Stimulated activated CD4-positive, alpha-beta T cell treated with anti-CD3 and anti-CD28 coated beads, TNF-alpha, amount 100 ng/mL, for 24 hours (primary cell): ENCODE results near the gene COQ10A.
A peak's percentile ranks its signal among the peaks of the same experiment; 100 is the strongest.
"Not testable (repeated sequence)": the region's sequence is repeated elsewhere in the genome, so short reads cannot be mapped to it uniquely, and the experiment has no call there.

Experiments used
- DNase-seq, 3 experiments: peaks; one replicate each; pipeline ENCODE4 v3.0.0-alpha.2; 2020; ENCODE audit warnings: low read depth in 3 of 3

Gene COQ10A

DNA sequence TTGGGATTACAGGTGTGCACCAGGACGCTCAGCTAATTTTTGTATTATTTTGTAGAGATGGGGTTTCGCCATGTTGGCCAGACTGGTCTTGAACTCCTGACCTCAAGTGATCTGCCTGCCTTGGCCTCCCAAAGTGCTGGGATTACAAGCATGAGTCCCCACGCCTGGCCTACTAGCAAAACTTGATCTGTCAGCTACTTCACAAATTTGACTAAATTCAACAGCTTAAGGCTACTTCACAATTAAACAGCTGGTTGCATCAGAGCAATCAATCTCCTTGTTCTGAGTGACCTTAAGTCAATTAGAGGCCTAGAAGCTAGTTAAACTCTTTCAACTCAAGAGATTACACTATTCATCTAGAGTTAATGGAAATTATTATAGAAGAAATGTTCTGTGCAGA is 12.2 kb downstream of the COQ10A start:
- no peak for DNase-seq

DNA sequence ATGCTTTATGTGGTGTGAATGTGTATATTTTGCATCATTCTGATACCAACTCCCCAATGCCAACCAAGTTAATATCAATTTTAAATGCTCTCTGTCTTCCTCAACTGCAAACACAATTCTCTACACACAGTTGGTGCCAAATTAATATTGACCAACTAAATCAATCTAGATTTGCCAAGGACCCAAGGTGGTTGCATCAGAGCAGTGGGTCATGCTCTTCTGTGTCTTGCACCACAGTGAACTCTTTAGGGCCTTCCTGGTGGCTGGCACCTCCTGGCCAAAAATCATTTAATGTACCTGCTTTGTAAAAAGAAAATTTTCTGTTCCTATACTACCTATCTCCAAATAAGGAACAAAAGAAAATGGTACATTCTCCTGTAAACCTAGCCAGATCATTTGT is 14.1 kb downstream of the COQ10A start:
- DNase-seq: no peak

DNA sequence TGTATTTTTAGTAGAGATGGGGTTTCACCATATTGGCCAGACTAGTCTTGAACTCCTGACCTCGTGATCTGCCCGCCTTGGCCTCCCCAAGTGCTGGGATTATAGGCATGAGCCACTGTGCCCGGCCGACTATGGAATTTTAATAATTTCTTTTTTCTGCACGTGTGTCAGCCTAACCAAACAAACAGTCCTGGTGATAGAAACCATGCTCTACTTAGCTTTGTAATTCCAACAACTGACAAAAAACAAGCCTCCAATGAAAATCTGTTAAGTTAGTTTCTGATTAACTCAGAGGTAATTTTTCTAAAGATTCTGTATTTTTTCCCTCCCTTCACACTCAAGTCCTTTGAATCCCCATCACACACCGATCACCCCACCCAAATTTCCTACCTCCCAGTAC is 15.3 kb downstream of the COQ10A start:
- no peak for DNase-seq

DNA sequence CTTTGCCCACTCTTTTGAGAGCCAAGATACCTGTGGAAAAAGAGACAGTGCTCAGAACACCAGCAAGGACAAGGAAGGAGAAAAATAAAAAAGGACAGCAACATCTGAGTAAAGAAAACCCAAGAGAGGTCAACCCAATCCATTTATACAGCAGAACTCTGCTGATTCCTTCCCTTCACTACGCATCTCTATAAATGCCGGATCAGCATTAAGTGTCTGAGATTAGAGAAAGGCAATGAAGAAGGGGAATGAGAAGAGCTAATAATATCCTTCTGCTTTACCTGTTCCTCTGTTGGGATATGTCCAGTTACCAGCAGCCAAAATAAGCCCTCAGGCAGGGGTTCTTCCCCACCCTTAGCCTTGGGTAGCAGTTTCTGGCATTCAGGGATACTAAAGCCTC is 15.8 kb downstream of the COQ10A start:
- DNase-seq: no peak

DNA sequence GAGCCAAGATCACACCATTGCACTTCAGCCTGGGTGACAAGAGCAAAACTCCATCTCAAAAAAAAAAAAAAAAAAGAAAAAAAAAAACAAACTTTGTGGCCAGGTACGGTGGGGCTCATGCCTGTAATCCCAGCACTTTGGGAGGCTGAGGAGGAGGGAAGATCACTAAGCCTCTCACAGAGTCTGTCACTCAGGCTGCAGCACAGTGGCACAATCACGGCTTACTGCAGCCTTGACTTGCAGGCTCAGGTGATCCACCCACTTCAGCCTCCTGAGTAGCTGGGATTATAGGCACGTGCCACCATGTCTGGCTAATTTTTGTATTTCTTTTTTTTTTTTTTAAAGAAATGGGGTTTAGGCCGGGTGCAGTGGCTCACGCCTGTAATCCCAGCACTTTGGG is 17.5 kb downstream of the COQ10A start:
- not testable (repeated sequence) for DNase-seq

DNA sequence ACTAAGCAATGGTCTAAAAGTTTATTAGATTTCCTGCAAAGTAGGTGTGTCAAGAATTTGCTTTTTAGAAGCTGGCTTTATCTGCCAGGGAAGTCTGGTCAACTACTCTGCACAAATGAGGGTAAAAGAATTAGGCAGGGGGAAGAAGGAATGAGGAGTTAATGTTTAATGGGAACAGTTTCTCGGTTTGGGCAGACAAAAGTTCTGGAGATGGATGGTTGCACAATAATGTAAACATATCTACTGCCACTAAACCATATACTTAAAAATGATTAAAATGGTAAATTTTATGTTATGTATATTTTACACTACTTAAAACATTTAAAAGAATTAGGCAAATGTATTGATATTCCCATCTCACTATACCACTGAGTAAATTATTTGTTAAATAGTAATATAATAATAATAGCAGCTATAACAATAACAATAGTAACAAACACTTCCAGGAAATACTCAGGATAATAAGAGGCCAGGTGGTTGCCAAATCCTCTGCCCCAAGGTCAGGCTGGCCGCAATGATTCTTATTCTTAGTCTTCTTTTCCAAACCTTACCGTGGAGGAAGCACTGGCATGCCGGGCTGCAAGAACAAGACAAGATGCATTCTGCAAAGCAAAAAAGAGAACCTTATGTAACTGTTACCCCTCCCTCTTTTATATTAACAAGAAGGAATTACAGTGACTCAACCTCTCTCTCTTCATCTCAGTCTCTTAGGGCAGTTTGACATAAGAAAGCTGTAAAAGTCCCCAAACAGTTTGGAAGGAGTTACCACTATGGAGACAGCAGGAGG is 19.5 kb downstream of the COQ10A start:
- no peak for DNase-seq

DNA sequence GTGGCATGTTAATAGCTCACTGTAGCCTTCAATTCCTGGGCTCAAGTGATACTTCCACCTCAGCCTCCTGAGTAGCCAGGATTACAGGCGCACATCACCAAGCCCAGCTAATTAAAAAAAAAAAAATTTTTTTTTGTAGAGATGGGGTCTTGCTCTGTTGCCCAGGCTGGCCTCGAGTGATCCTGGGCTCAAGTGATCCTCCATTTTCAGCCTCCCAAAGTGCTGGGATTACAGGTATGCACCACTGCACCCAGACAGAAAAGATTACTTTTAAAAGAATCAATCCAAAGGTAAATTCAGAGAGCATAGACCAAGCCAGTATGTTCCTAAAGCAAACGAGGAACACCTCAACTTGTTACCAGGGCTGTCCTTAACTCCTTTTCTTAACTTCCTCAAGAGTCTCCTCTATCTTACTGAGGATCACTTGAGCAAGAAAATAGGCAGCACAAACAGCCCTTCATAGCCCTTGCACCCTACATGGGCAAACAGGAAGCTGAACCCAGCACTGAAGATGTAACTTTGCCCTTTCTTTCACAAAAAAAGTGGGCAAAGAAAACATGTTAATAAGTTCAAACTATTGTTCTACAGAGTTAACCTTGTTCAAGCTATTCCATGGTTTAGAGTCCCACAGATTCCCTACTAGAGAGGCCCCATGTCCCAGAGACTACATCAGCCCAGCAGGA is 22.1 kb downstream of the COQ10A start:
- DNase-seq: no peak

DNA sequence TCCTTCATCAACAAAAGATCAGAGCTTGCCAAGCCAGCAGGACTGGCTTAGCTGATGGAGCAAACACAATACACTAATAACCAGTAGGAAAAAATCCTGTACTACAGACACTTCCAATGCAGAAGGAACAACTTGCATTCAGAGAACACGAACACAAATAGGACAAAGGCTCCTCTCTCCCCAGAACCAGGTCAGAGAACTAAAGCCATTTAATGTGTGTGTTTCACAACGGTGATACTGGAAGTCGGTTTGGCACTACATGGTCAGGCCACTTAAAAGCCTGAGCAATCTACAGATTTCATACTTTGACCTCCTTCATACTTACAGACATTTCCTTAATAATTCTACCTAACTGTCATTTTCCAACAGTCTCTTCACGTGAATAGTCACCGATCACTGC is 27.1 kb downstream of the COQ10A start:
- no peak for DNase-seq

DNA sequence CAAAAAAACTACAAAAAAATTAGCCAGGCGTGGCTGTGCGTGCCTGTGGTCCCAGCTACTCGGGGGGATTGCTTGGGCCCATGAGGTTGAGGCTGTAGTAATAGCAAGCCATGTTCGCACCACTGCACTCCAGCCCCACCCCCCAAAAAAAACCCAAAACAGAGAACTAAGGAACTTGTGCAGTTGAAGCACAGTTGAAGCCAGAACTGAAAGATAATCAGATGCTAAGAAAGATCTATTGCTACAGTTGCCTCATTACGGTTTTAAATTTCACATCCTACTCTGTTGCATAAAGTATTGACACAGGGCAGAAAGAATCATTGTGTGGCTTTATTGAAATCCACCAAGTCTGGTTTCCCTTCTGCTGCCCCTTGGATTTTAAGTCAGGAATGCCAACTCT is 29.6 kb downstream of the COQ10A start:
- DNase-seq: no peak

DNA sequence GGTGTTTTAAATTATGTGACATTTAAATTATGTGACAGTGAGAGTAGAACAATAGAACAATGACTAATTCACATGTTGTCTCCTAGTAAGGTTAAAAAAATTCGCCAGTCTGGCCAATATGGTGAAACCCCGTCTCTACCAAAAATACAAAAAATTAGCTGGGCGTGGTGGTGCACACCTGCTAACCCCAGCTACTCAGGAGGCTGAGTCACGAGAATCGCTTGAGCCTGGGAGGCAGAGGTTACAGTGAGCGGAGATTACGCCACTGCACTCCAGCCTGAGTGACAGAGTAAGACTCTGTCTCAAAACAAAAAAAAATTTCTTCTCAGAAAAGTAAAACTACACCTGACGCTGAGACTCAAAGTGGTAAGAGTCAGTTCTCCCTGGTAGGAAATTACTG is 30.7 kb downstream of the COQ10A start:
- DNase-seq: no peak

DNA sequence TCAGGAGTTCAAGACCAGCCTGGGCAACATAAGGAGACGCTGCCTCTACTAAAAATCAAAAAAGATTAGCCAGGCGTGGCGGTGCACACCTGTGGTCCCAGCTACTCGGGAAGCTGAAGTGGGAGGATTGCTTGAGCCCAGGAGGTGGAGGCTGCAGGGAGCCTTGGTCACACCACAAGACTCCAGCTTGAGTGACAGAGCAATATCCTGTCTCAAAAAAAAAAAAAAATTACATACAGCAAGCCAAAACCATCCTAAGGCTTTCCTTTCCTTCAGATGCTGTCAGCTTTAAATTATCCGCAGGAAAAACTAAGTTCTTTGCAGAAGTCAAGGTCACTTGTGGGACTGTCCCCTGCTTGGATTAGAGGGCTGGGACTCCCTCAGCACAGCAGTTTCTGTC is 32.1 kb downstream of the COQ10A start:
- DNase-seq: no peak

DNA sequence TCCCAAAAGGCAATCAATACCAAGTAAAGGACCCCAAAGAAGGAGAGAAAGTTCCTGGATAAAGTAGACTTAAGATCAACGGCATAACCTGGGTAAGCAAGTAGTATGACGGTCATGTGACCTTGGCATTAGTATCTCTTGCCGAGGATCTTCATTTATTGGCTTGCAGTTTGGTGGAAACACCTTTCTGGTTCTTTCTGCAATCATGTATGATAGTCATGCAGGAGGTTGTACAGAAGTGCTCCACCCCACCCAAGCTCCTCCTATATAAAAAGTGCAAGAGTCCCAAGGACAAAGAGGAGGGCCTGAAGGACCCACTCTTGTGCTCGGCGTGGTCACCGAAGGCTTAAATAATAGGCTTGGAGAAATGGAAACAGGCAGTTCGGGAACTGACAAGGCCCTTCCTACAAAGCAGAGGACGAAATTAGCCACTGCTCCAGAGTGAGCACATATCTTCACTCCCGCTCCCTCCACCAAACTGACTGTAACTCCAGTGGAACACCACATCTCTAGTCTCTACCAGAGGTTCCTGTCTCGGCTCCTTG is 32.6 kb downstream of the COQ10A start:
- DNase-seq: peak in 1 of 3 experiments; percentile 9

DNA sequence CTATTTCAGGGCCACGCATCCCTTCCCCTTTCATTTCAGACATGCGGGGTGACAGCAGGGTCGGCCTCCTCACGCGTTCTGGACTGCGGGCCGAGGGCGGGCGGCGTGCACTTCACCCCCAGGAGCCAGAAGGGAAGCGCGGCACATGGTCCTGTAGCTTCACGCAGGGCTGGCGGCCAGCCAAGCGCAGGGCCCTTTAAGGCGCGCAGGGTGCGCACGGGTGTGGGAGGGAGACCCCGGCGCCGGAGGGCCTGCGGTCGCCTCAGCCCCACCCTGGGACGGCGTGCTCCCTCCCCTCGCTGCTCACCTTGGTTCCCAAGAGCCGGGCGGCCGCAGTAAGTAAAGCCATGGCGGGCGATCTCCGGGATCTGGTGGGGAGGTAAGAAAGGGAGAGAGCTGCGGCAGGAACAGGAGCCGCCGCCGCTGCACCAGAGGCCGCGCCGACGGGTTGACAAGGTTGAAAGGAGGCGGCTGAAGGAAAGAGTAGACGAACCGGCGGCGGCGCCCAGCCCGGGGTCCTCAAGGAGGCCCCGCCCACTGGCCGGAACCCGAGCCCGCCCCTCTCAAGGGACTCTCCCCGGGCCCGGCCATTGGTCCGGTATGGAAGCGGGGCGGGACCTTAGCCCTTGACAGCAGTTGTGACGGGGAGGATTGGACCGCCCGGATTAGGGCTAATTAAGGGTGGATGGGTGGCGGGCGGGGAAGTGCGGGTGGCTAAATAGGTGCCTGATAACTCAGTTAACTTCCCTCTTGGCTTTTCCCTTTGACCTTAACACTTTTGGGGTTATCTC is 33.3 kb downstream of the COQ10A start, which contains the start of gene CS:
Gene CS, minus strand, starts transcription at position 478 of the 791 bp plus-strand sequence. Its CDS starts 129 bp downstream, at position 349.
- peak; percentile 96 to 98 (median 97) for DNase-seq

DNA sequence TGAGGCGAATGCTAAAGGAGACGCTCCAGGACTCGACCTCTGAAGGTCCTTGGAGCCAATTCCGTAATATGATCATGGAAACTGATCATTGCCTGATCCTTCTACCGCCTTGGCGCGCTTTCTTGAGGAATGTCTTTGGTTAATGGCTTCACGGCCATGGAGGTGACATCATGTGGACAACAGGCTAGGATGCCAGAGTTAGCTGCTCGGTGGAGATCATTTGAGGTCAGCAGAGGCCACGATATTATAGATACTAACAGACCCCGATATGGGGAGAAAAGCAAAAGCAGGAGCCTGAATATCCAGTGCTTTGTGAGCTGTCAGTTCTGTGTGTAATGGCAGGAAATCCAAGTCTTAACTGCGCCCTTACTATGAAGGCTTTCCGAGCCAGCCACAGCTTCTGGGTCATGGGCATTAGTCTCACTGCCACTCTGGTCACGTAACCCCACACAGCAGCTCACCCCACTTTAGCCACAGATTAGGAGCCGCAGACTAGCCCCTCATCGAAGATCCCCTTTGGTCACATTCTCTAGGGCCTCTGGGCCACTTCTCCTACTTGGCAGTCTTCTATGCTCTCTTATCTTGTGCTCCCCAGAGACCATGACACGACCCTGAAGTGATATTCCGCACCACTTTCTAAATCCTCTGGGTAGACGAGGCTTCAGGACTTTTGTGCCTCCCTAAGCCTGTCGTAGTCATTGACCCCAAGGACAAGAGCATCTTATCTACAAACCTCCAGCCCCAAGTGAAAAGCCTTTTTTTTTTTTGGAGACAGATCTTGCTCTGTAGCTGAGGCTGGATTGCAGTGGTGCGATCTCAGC is 34.1 kb downstream of the COQ10A start:
- DNase-seq: no peak

DNA sequence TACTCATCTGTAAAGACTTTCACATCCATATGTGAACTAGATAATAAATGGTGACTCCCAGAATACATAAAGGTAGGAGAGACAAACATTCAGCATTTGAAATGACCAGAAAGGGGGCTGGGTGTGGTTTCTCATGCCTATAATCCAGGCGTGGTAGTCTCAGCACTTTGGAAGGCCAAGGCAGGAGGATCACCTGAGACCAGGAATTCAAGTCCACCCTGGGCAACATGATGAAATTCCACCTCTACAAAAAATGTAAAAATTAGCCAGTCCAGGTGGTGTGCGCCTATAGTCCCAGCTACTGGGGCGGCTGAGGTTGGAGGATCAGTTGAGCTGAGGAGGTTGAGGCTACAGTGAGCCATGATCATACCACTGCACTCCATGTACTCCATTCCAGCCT is 37.5 kb downstream of the COQ10A start:
- DNase-seq: no peak

DNA sequence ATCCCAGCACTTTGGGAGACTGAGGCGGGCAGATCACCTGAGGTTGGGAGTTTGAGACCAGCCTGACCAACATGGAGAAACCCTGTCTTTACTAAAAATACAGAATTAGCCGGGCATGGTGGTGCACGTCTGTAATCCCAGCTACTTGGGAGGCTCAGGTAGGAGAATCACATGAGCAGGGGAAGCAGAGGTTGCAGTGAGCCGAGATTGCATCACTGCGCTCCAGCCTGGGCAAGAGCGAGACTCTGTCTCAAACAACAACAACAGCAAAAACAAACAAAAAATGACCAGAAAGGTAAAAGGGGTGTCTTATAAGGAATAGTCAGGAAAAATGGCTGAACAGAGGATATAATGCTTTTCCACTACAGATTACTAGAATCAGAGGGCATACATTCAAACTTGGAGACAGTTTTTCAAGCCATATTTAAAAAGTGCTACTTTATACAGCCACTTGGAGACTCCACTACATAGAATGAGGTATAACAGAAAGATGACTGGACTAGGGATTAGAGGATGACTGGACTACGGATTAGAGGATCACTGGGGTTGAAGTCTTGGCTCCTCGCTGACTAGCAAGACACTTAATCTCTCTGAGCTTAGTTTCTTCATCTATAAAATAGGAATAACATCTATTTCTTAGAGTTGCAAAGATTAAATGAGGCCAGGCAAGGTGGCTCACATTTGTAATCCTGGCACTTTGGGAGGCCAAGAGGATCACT is 38.3 kb downstream of the COQ10A start:
- no peak for DNase-seq

DNA sequence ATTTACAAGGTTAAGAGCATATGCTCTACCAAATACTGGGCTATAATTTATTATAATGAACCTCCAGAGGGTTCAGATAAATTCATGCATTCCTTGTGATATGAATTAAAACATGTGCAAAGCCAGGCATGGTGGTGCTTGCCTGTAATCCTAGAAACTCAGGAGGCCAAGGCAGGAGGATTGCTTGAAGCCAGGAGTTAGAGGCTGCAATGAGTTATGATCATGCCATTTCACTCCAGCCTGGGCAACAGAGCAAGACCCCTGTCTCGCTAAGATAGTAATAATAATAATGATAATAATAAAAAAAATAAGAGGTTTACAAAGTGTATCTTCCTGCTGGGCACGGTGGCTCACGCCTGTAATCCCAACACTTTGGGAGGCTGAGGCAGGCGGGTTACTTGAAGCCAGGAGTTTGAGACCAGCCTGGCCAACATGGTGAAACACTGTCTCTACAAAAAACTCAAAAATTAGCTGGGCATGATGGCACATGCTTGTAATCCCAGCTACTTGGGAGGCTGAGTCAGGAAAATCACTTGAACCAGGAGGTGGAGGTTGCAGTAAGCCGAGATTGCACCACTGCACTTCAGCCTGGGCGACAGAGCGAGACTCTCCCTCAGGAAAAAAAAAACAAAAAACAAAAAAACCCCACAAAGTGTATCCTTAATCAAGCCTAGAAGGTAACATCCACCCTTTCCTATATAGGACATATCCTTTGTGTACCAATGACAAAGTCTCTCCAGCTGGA is 40.7 kb downstream of the COQ10A start:
- DNase-seq: no peak

DNA sequence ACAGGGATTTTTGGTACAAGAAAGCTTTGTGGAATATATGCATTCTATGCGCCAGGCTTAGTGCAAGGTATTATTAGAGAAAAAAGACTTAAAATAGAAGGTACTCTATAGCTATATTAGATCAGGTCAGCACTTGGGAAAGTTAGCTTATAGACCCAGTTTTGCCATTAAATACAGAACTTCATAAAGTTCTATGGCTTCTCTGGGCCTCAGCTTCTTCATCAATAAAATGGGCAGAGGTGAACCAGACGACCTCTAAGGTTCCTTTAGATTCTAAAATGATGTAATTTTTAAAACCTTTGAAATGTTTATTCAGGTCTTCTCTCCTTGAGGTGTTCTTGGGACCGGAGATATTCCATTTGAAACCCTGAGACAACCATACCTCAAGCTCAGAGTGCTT is 42.0 kb downstream of the COQ10A start:
- DNase-seq: no peak

DNA sequence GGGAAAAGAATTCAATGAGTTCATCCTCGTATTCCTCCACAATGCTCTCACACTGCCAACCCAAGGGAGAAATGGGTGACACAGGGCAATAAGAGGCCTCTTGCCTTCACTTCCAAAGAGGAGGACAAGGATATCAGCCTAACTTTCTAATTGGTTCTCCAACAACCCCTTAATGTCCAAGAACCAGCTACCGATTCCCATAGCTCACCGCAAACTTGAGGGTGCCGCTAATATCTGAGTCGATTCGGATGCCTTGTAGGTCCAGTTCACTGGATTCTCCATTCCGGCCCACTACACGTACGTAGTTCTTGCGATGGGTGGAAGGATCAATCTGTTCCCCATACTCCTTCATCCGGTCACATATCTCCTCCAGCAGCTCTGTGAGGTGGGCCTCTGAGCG is 44.3 kb downstream of the COQ10A start:
- no peak for DNase-seq

DNA sequence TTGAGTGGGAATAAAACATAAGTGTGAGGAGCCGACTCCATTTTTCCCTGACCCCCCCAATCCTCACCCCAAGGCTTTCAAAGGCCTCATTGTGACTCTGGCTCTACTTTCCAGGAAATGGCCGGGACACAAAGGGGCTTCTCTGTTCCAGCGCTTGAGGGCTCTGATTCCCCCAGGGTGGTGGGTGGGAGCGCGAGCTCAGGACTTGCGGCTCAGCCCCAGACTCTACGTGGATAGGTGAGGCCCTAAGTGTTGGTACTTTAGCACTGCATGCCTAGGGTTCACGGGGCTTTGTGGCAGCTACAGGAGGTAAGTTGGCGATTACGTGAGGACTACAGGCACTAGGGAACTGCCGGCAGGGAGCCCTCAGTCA is 48.5 kb downstream of the COQ10A start:
- no peak for DNase-seq
